ENCODE data around the gene CNMD.
"Not testable (repeated sequence)": the region's sequence is repeated elsewhere in the genome, so short reads cannot be mapped to it uniquely, and the experiment has no call there.

CNMD gene

GRCh38 chr13:52701728-52702465 lies 37.7 kb downstream of the CNMD start:
- DNase-seq = no peak
- intact Hi-C loops (cut with DNase I) = no loop called here

- intact Hi-C loops (cut with DNase I) = no loop called here
Measured at GRCh38 chr13:52696566-52696965, 43.1 kb downstream of the CNMD start.

GRCh38 chr13:52695856-52696255 lies 43.8 kb downstream of the CNMD start:
- no peak for DNase-seq
- intact Hi-C loops (cut with DNase I) = no loop called here

More at GRCh38 chr13:52696566-52696965, 43.1 kb downstream of the CNMD start:
- DNase-seq = no peak

DNA sequence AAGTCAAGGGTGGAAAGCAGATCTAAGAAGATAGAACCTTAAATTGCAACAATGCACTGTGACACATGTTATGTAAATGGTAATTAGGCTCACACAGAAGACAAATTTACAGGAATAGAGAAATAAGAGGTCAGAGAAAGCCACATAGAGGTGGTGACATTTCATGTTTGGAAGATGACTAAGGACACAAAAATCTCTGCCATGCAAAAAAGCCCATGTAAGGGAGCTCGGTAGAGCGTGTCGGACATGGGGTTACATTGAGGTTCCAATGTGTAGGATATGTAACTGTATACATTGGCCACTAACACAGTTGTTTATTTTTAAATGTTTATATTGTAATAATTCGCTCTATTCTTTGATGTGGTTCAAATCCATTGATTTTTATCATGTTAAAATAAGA lies 53.2 kb downstream of the CNMD start:
- no peak for DNase-seq
- intact Hi-C loops (cut with DNase I) = no loop called here

DNA sequence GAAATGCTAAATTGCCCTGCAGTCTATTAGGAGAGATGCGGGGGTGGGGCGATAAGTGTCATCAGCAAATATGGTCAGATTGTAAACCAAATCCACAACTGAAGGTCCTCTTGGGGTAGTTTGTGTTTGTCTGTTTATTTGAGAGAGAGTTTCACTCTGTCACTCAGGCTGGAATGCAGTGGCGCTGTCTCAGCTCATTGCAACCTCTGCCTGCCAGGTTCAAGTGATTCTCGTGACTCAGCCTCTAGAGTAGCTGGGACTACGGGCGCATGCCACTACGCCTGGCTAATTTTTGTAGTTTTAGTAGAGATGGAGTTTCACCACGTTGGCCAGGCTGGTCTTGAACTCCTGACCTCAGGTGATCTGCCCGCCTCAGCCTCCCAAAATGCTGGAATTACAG lies 53.8 kb downstream of the CNMD start:
- intact Hi-C loops (cut with DNase I); DNase-seq: not testable (repeated sequence)

- DNase-seq = no peak
- intact Hi-C loops (cut with DNase I) = no loop called here
Measured at GRCh38 chr13:52677823-52678222, 61.8 kb downstream of the CNMD start.

DNA sequence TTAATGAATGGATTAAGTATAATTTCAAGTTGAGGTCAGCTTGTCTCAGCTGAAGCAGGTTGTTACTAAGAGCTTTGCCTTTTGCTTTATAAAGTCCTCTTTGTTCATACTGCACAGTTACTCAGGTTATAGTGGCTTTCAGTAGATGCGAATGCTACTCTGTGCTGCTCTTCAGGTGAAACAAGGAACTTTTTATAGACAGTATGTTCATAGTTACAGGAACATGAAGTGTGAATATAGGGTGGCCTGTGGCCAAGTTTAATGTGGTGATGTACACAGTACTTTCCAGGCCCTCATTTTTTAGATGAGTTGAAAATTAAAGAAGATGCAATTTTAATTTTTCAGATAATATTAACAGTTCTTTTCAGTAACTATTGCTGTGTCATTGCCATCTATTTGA lies 66.2 kb downstream of the CNMD start:
- intact Hi-C loops (cut with DNase I) = no loop called here
- DNase-seq = no peak

GRCh38 chr13:52670726-52671125 lies 68.9 kb downstream of the CNMD start:
- DNase-seq = no peak
- intact Hi-C loops (cut with DNase I) = no loop called here

DNA sequence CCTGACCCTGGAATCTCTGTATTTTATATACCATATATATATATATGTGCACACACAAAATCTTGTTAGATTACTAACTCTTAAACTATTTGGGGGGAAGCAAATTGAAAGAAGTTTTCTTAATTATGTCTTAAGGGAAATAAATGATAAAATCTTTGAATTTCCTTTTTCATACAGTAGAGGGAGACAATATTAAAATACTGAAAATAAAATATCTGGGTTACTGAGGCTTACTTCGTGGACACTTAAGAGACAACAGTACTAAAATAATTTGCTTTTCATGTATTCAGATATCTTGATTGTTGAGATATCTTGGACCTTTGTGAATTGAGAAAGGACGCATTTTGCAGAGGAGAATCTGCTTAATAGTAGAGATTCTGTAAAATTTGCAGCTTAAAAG lies 69.9 kb downstream of the CNMD start:
- intact Hi-C loops (cut with DNase I) = loop anchor here (5.0 to 10.0 kb wide), 2 partner anchors 65 to 138 kb away; partner anchors contain the start of gene CNMD
- no peak for DNase-seq

DNA sequence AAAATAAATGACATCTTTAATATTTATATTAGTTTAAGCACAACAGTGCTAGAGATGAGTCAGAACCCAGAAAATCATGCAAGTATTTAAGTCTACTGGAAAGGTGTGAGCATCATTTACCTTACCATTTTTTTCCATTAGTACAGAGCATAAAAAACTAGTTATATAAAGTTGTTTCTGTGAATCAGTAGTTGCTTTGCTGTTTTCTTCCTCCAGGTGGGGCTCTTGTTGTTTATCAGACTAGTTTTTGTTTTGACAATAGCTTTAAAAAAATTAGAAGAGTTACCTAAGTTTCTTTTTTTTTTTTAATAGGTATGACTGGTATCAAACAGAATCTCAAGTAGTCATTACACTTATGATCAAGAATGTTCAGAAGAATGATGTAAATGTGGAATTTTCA lies 74.3 kb downstream of the CNMD start:
- DNase-seq = no peak
- intact Hi-C loops (cut with DNase I) = loop anchor here (5.0 to 10.0 kb wide), 2 partner anchors 69 to 142 kb away; partner anchors contain the start of gene CNMD

GRCh38 chr13:52664272-52664671 lies 75.3 kb downstream of the CNMD start:
- intact Hi-C loops (cut with DNase I) = loop anchor here (10.0 kb wide), 1 partner anchor 71 kb away; the partner anchor contains the start of gene CNMD
- DNase-seq = no peak

GRCh38 chr13:52659340-52659739 lies 80.3 kb downstream of the CNMD start:
- intact Hi-C loops (cut with DNase I) = no loop called here
- DNase-seq = no peak

All from posterior cingulate gyrus (tissue), 11 donors.